ENCODE measurements around the gene PAPSS2.

Gene PAPSS2

GRCh38 chr10:87656431-87657072 is 3.1 kb upstream of the PAPSS2 start:
- Histone ChIP-seq H3K27ac (ENCODE audit: low read length) (no peak overlapping the region), H3K4me3 (ENCODE audit: low read length) (no peak overlapping the region), H3K36me3 (ENCODE audit: control insufficient read depth, insufficient read depth, low read length) (no peaks in the 10 kb centered on the region), H3K4me1 (ENCODE audit: control insufficient read depth, insufficient read depth, low read length) (no peaks in the 10 kb centered on the region; the same call in 1 of the 2 replicates), H3K27me3 (ENCODE audit: control insufficient read depth, insufficient read depth, low read length) (no peaks in the 10 kb centered on the region), H3K9me3 (ENCODE audit: control insufficient read depth, insufficient read depth, low read length) (no peaks in the 10 kb centered on the region)
- no CpG with 5 or more reads among the region's 4 CpGs for WGBS (ENCODE audit: insufficient coverage, insufficient read length)
- DNase-seq (ENCODE audit: low read depth, low spot score): no peak

DNA sequence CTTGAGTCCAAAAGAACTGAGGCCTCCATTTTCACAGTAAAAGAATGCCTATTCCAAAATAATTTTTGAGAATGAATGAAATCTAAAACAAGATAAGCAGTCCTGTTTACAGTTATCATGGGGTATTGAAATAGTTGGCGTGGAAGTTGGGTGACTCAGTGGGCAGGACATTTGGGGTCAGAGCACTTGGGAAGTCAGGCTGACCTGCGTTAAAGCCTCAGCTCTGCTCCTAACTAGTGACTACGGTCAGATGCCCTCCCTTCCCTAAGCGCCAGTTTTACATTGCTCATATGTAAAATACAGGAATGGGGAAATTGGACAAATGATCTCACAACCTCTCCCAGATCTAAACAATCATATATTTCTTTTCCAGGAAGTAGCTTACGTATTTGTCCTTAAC is 2.3 kb upstream of the PAPSS2 start:
- no peak overlapping the region for H3K4me3 ChIP-seq (ENCODE audit: low read length)
- H3K4me1 ChIP-seq (ENCODE audit: control insufficient read depth, insufficient read depth, low read length): no peaks in the 10 kb centered on the region; the same call in 1 of the 2 replicates
- WGBS (ENCODE audit: insufficient coverage, insufficient read length): no CpG with 5 or more reads among the region's 5 CpGs
- no peak overlapping the region for H3K27ac ChIP-seq (ENCODE audit: low read length)
- DNase-seq (ENCODE audit: low read depth, low spot score): no peak
- H3K36me3 ChIP-seq (ENCODE audit: control insufficient read depth, insufficient read depth, low read length): no peaks in the 10 kb centered on the region
- no peaks in the 10 kb centered on the region for H3K9me3 ChIP-seq (ENCODE audit: control insufficient read depth, insufficient read depth, low read length)
- H3K27me3 ChIP-seq (ENCODE audit: control insufficient read depth, insufficient read depth, low read length): no peaks in the 10 kb centered on the region

DNA sequence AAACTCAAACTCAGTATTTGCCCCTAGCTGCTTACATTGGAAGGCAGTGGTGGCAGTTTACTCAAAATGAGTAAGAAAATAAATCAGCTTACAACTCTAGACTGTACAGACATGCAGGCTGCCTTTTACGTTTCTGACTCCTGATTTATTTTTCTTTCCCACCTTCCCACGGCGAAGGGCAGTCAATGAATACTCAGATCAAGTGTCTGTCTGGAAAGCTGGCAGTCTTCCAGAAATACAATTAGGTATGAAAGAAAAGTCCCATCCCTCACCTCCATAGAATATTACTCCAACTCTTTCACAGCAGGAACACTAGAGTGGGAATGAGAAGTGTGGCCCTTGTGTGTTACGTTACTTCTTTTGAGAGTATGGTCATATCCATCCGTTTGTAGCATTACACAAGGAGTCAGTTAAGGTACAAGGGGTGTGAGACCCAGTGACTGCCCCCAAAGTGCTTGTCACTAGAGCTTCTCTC is 1.3 kb upstream of the PAPSS2 start:
- DNase-seq (ENCODE audit: low read depth, low spot score): no peak
- no CpG with 5 or more reads among the region's 5 CpGs for WGBS (ENCODE audit: insufficient coverage, insufficient read length)
- no peaks in the 10 kb centered on the region for H3K36me3 ChIP-seq (ENCODE audit: control insufficient read depth, insufficient read depth, low read length)
- no peak overlapping the region for H3K4me3 ChIP-seq (ENCODE audit: low read length)
- no peak overlapping the region for H3K27ac ChIP-seq (ENCODE audit: low read length)
- H3K27me3 ChIP-seq (ENCODE audit: control insufficient read depth, insufficient read depth, low read length): no peaks in the 10 kb centered on the region
- no peaks in the 10 kb centered on the region for H3K9me3 ChIP-seq (ENCODE audit: control insufficient read depth, insufficient read depth, low read length)
- no peaks in the 10 kb centered on the region; the same call in 1 of the 2 replicates for H3K4me1 ChIP-seq (ENCODE audit: control insufficient read depth, insufficient read depth, low read length)

GRCh38 chr10:87658858-87659555 is 671 bp upstream of the PAPSS2 start:
- Histone ChIP-seq H3K27ac (ENCODE audit: low read length) (no peak overlapping the region), H3K4me3 (ENCODE audit: low read length) (peak overlapping the region; percentile 72; the same call in 1 of the 2 replicates), H3K27me3 (ENCODE audit: control insufficient read depth, insufficient read depth, low read length) (no peaks in the 10 kb centered on the region), H3K36me3 (ENCODE audit: control insufficient read depth, insufficient read depth, low read length) (no peaks in the 10 kb centered on the region), H3K4me1 (ENCODE audit: control insufficient read depth, insufficient read depth, low read length) (no peaks in the 10 kb centered on the region; the same call in 1 of the 2 replicates), H3K9me3 (ENCODE audit: control insufficient read depth, insufficient read depth, low read length) (no peaks in the 10 kb centered on the region)
- no peak for DNase-seq (ENCODE audit: low read depth, low spot score)
- WGBS (ENCODE audit: insufficient coverage, insufficient read length): no CpG with 5 or more reads among the region's 15 CpGs

GRCh38 chr10:87660484-87661133 is 931 bp downstream of the PAPSS2 start:
- no peaks in the 10 kb centered on the region; the same call in 1 of the 2 replicates for H3K4me1 ChIP-seq (ENCODE audit: control insufficient read depth, insufficient read depth, low read length)
- no peak overlapping the region for H3K27ac ChIP-seq (ENCODE audit: low read length)
- H3K9me3 ChIP-seq (ENCODE audit: control insufficient read depth, insufficient read depth, low read length): no peaks in the 10 kb centered on the region
- no peaks in the 10 kb centered on the region for H3K27me3 ChIP-seq (ENCODE audit: control insufficient read depth, insufficient read depth, low read length)
- peak overlapping the region; percentile 72; the same call in 1 of the 2 replicates for H3K4me3 ChIP-seq (ENCODE audit: low read length)
- no CpG with 5 or more reads among the region's 12 CpGs for WGBS (ENCODE audit: insufficient coverage, insufficient read length)
- no peak for DNase-seq (ENCODE audit: low read depth, low spot score)
- H3K36me3 ChIP-seq (ENCODE audit: control insufficient read depth, insufficient read depth, low read length): no peaks in the 10 kb centered on the region

- Histone ChIP-seq H3K36me3 (ENCODE audit: control insufficient read depth, insufficient read depth, low read length) (no peaks in the 10 kb centered on the region), H3K27ac (ENCODE audit: low read length) (no peak overlapping the region), H3K4me1 (ENCODE audit: control insufficient read depth, insufficient read depth, low read length) (no peaks in the 10 kb centered on the region; the same call in 1 of the 2 replicates), H3K9me3 (ENCODE audit: control insufficient read depth, insufficient read depth, low read length) (no peaks in the 10 kb centered on the region), H3K4me3 (ENCODE audit: low read length) (no peak overlapping the region), H3K27me3 (ENCODE audit: control insufficient read depth, insufficient read depth, low read length) (no peaks in the 10 kb centered on the region)
- no peak for DNase-seq (ENCODE audit: low read depth, low spot score)
- WGBS (ENCODE audit: insufficient coverage, insufficient read length): no CpG with 5 or more reads among the region's 6 CpGs
Observed at GRCh38 chr10:87661861-87662785, 2.4 kb downstream of the PAPSS2 start.

DNA sequence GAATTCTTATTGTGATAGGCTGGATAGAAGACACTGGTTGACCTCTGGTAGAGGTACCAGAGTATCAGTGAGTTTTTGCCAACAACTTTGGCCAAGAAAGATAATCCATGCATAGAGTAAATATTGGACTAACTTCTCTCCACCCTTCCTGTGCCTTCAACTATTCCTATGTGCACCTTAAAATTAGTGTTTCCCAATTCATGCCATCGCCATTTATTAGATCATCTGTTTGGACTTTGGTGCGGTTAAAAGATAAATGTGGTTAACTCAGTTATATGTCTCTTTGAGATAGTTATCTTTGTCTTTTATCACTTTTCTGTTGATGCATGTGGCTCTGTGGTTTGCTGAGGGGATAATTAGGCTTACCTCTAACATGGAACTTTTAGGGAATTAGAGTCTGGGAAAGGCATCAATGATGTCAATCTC is 4.6 kb downstream of the PAPSS2 start:
- no peaks in the 10 kb centered on the region for H3K9me3 ChIP-seq (ENCODE audit: control insufficient read depth, insufficient read depth, low read length)
- no CpG with 5 or more reads among the region's 2 CpGs for WGBS (ENCODE audit: insufficient coverage, insufficient read length)
- no peak overlapping the region for H3K27ac ChIP-seq (ENCODE audit: low read length)
- H3K27me3 ChIP-seq (ENCODE audit: control insufficient read depth, insufficient read depth, low read length): no peaks in the 10 kb centered on the region
- H3K36me3 ChIP-seq (ENCODE audit: control insufficient read depth, insufficient read depth, low read length): no peaks in the 10 kb centered on the region
- no peak for DNase-seq (ENCODE audit: low read depth, low spot score)
- no peaks in the 10 kb centered on the region for H3K4me1 ChIP-seq (ENCODE audit: control insufficient read depth, insufficient read depth, low read length)
- H3K4me3 ChIP-seq (ENCODE audit: low read length): no peak overlapping the region

DNA sequence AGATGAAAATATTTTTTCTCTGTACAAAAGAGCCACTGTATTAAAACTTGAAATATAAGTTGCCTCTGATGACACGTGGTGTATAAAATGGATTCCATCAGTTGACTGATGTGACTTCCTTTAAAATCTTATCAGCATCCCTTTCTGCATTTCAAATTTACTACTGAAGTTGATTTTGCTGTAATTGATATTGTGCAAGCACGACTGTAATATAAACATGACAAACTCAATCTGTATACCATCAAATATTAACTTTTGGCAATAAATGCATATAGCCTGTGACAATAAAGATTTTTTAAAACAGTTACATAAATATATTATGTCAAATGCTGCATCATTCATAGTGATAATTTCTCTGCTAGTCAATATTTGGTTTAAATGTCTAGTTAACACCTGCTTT is 7.8 kb downstream of the PAPSS2 start:
- no peaks in the 10 kb centered on the region for H3K9me3 ChIP-seq (ENCODE audit: control insufficient read depth, insufficient read depth, low read length)
- no peaks in the 10 kb centered on the region for H3K27me3 ChIP-seq (ENCODE audit: control insufficient read depth, insufficient read depth, low read length)
- H3K4me1 ChIP-seq (ENCODE audit: control insufficient read depth, insufficient read depth, low read length): no peaks in the 10 kb centered on the region
- H3K4me3 ChIP-seq (ENCODE audit: low read length): no peak overlapping the region
- no peak overlapping the region for H3K27ac ChIP-seq (ENCODE audit: low read length)
- no peak for DNase-seq (ENCODE audit: low read depth, low spot score)
- no CpG with 5 or more reads among the region's 2 CpGs for WGBS (ENCODE audit: insufficient coverage, insufficient read length)
- H3K36me3 ChIP-seq (ENCODE audit: control insufficient read depth, insufficient read depth, low read length): no peaks in the 10 kb centered on the region

DNA sequence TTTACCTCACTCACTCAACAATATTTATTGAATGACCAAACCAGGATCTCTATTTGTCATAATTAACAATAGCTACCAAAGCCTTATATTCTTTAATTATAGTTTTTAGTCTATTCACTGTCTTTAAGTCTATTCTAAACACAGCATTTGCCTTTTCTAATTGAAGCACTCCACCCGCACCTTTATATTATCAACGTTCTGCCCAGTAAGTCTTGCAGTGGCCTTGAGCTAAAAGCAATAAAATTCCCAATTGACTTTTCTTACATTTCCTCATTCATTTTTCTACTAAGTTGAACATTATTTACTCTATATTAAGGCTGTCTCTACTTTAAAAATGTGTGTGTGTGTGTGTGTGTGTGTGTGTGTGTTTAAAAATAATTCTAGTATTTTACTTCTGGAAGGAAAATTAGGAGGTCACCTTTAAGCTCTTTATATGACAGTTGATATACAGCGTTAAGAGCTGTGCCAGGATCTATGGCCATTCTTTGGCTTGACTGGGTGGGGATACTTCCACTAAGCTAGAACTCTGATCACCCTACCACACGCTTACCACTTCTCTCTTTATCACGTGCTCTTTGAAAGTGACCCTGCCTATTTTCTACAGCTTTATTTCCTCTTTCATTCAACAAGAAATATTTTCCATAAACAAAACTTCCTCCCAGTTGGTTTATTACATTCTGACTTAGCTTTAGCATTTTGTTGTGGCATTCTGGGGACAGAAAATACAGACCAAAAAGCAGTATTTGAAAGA is 8.8 kb downstream of the PAPSS2 start:
- no CpG with 5 or more reads among the region's 5 CpGs for WGBS (ENCODE audit: insufficient coverage, insufficient read length)
- no peak for DNase-seq (ENCODE audit: low read depth, low spot score)

More for the DNA sequence above, 8.8 kb downstream of the PAPSS2 start:
- Histone ChIP-seq H3K36me3 (ENCODE audit: control insufficient read depth, insufficient read depth, low read length) (no peaks in the 10 kb centered on the region), H3K4me1 (ENCODE audit: control insufficient read depth, insufficient read depth, low read length) (no peaks in the 10 kb centered on the region), H3K9me3 (ENCODE audit: control insufficient read depth, insufficient read depth, low read length) (no peaks in the 10 kb centered on the region), H3K4me3 (ENCODE audit: low read length) (no peak overlapping the region), H3K27ac (ENCODE audit: low read length) (no peak overlapping the region), H3K27me3 (ENCODE audit: control insufficient read depth, insufficient read depth, low read length) (no peaks in the 10 kb centered on the region)

Data from iPS DF 6.9 (cell line).